Mucosa of stomach (tissue), 1 donor: ENCODE results near the gene MICAL3.

ENCODE experiments used
- H3K27me3 ChIP-seq: one replicate; pipeline ENCODE4 v1.7.0; 2013; ENCODE audit warnings: mild to moderate bottlenecking, low read length; ENCODE audit not compliant: control insufficient read depth, insufficient read depth
- H3K36me3 ChIP-seq: one replicate; pipeline ENCODE4 v1.7.0; 2013; ENCODE audit warnings: low read length; ENCODE audit not compliant: control insufficient read depth, insufficient read depth
- H3K4me1 ChIP-seq: one replicate; pipeline ENCODE4 v1.7.0; 2013; ENCODE audit warnings: mild to moderate bottlenecking, low read length; ENCODE audit not compliant: control insufficient read depth, insufficient read depth
- H3K4me3 ChIP-seq: one replicate; pipeline ENCODE4 v1.7.0; 2013; ENCODE audit warnings: low read length
- H3K9ac ChIP-seq: one replicate; pipeline ENCODE4 v1.7.0; 2013; ENCODE audit warnings: mild to moderate bottlenecking, low read length, moderate library complexity
- H3K9me3 ChIP-seq: one replicate; pipeline ENCODE4 v1.7.0; 2013; ENCODE audit warnings: mild to moderate bottlenecking, low read length, moderate library complexity; ENCODE audit not compliant: control insufficient read depth
- donor health status: Pancreatic carcinoma.

The MICAL3 gene

DNA sequence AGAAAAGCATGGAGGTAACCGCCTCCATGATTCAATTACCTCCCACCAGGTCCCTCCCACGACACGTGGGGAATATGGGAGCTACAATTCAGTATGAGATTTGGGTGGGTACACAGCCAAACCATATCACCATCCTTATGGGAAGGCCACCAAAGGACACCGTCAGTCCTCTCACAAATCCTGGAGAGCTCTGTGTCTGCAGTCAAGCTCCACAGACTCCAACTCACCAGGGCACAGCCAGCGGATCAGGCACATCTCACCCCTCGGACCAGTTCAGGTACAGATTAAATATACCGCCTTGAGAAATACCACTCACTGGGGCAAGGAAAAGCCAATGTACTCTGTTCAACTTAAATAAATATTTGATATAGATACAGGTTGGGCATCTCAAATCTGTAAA, 100.3 kb downstream of the MICAL3 start:
- H3K9me3 ChIP-seq: no peaks in the 10 kb centered on the region
- H3K4me1 ChIP-seq: peaks cover 27% of the 10 kb centered on the region
- H3K9ac ChIP-seq: no peak overlapping the region
- H3K27me3 ChIP-seq: no peaks in the 10 kb centered on the region
- no peak overlapping the region for H3K4me3 ChIP-seq
- no peaks in the 10 kb centered on the region for H3K36me3 ChIP-seq

DNA sequence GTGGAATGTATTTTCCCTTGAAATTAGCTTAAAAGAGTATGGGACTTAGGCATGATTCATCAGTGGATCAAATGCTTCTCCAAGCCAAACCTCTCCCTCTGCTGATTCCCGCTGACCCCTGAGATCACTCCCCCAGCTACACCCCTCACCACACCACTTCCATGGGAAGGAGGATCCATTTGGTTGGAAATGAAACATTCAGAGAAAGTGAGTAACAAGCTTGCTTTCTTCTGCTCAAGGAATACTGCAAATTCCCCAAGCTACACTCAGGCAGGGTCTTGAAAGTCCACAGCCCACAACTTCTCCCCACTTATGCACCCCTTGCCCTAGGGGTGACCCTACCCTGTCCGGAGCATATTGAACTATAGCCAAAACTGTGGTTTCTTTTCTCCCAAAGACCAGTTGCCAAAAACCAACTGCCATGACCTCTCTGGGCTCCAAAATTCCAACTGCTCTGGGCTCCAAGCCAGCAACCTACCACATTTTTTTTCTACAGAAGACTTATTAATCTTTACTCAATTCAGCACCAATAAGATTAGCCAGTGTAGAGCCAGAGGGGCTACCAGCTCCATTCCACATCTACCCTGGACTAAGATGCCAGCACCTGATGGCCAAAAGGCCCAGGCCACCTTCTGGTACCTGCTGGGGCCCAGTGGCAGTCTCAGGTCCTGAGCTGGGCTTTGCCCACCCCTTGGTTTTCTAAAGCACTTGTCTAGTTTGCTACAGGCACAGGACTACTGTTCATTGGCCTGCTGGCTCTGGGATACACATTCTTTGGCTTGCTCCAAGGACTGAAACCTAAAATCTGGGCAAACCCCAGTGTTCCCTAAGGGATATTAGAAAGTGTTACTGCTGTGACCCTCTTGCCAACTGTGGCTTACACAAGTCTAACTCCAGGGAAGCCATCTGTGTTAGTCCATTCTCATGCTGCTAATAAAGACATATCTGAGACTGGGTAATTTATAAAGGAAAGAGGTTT, 101.1 kb downstream of the MICAL3 start:
- H3K27me3 ChIP-seq: no peaks in the 10 kb centered on the region
- H3K4me3 ChIP-seq: no peak overlapping the region
- H3K9ac ChIP-seq: no peak overlapping the region
- no peaks in the 10 kb centered on the region for H3K36me3 ChIP-seq
- peaks cover 27% of the 10 kb centered on the region for H3K4me1 ChIP-seq
- H3K9me3 ChIP-seq: no peaks in the 10 kb centered on the region

DNA sequence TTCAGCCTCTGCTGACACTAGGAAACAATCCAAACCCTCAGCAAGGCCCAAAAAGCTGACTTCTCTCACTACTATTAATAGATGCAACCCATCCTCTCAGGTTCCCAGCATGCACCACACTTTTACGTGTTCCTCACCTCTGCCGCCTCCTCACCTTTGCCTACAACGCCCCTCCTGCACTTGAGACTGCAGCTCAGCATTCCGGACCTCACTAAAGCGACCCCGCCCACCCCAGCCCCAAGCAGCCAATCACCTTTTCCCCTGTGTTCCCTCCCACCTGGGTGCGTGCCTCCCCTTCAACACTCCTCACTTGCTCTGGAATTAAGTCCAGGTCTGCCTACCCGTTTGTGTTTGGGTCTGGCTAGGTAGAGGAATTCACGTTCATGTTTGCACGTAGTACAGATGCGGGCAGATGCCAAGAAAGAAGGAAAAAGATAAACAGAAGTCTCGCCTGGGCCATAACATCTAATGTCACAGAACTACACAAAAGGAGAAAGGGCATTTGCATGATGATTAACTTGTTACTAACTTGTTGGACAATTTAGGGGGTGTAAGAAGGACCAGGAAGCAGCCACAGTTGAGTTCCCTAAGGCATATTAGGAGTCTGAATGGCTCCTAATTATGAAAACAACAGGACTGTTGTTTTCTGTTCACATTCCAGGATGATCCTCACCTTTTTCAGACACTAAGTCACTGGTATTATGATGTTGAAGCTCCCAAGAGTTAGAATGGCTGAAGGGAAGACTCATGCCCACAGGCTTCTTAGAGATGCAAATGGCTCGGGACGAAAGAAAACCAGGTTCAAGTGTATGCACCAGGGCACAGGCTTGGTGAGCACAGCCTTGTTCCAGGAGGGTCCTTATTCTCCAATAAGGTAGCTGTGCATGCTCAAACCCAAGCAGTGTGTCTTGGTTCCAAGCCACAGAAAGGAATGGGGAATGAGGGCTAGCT, 102.2 kb downstream of the MICAL3 start:
- Histone ChIP-seq H3K36me3 (no peaks in the 10 kb centered on the region), H3K4me3 (no peak overlapping the region), H3K4me1 (peaks cover 35% of the 10 kb centered on the region), H3K9me3 (no peaks in the 10 kb centered on the region), H3K27me3 (no peaks in the 10 kb centered on the region), H3K9ac (no peak overlapping the region)

DNA sequence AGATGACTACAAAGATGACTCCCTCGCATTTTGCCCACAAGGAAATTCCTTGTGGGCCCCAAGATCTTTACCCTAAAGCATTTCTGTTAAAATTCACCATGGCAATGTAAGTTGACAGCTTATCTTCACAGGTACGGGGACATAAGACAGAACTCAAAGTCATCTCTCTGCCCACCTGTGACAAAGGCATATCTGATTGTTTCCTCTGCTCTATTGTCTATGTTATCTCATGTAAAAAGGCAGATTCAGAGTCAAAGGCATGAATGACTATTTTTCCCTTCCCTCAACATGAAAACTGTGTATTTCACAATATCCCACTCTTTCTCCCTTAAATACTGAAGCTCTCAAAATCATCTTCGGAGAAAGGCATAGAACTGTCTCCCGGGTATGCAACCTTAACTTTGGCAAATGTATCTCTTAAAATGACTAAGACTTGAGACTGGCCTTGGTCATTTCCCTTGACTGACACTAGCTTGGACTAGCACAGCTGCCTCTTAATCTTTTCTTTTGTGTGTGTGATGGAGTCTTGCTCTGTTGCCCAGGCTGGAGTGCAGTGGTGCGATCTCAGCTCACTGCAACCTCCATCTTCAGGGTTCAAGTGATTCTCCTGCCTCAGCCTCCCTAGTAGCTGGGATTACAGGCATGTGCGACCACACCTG, 103.2 kb downstream of the MICAL3 start:
- H3K4me1 ChIP-seq: peaks cover 35% of the 10 kb centered on the region
- no peak overlapping the region for H3K9ac ChIP-seq
- no peaks in the 10 kb centered on the region for H3K9me3 ChIP-seq
- no peaks in the 10 kb centered on the region for H3K27me3 ChIP-seq
- H3K4me3 ChIP-seq: no peak overlapping the region
- no peaks in the 10 kb centered on the region for H3K36me3 ChIP-seq

DNA sequence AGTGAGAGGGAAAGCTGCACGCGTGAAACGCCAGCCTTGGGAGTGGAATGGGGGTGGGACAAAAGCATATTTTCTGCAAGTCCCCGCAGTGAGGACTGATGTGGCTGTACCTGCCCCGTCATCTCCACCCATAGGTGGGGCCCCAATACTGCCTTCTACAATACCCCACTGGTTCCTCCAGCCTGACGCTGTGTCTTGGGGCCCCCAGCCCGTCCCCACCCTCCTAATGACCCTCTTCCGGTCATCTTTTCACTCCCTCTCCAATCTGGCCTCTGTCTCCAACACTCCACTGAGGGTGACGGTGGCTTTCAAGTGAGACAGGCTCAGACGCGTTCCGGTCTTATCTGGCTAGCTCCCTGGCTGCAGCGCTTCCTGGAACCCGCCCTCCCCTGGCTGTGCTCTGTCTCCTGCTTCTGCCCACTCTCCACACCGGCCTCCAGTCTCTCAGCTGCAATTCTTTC, 104.2 kb downstream of the MICAL3 start:
- H3K9me3 ChIP-seq: no peaks in the 10 kb centered on the region
- no peaks in the 10 kb centered on the region for H3K36me3 ChIP-seq
- H3K4me1 ChIP-seq: peaks cover 35% of the 10 kb centered on the region
- no peaks in the 10 kb centered on the region for H3K27me3 ChIP-seq
- H3K4me3 ChIP-seq: peak overlapping the region; percentile 2
- peak overlapping the region; percentile 14 for H3K9ac ChIP-seq

DNA sequence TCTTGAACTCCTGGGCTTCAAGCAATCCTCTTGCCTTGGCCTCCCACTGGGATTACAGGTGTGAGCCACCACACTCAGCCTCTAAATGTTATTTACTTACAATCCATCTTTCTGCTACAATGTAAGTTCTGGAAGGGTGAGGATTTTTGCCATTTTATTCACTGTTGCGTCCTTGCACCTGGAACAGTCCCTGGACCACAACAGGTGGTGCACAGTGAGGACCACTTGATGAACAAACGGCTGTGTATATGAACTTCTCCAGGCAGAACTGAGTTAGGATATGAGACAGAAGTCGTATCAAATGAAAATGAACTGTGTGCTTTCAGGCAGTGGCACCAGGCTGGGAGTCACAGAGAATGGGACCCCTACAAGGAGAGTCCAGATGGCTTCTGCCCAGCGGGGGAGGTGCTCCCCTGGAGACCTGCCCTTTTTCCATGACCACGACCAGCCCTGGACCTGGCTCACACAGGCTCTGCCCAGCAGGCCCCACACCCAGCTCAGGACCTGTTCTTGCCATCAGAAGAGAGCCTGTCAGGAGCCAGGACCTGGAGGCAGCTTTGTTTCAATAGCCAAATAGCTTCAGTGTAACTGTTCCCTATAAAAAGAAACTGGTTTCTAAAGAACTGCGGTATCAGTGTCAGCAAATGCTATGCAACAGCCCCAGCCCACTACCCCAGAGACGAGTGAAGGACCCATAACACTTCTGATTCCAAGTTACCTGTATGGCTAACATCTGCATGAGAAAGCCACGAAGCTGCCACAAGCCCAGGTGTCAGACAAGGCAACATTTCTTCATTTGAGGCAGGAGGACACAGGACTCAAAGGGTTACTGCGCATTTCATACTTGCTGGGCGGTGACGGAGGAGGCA, 104.9 kb downstream of the MICAL3 start:
- Histone ChIP-seq H3K4me3 (peak overlapping the region; percentile 2), H3K36me3 (no peaks in the 10 kb centered on the region), H3K9ac (peak overlapping the region; percentile 14), H3K4me1 (peaks cover 35% of the 10 kb centered on the region), H3K9me3 (no peaks in the 10 kb centered on the region), H3K27me3 (no peaks in the 10 kb centered on the region)

DNA sequence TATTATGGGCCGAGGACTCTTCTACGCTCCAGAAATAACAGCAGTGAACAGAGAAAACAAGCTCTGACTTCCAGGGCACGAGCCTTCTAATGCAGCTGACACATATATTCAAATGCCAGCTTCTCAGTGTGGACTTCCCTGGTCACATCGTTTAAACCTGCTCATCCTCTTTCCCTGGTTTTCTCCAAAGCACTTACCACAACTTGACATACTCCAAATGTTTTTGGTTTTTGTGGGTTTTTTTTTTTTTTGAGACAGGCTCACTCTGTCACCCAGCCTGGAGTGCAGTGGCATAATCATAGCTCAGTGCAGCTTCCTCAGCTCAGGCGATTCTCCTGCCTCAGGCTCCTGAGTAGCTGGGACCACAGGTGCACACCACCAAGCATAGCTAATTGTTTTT, 105.5 kb downstream of the MICAL3 start:
- Histone ChIP-seq H3K4me3 (no peak overlapping the region), H3K9me3 (no peaks in the 10 kb centered on the region), H3K27me3 (no peaks in the 10 kb centered on the region), H3K36me3 (no peaks in the 10 kb centered on the region), H3K9ac (no peak overlapping the region), H3K4me1 (peaks cover 39% of the 10 kb centered on the region)

DNA sequence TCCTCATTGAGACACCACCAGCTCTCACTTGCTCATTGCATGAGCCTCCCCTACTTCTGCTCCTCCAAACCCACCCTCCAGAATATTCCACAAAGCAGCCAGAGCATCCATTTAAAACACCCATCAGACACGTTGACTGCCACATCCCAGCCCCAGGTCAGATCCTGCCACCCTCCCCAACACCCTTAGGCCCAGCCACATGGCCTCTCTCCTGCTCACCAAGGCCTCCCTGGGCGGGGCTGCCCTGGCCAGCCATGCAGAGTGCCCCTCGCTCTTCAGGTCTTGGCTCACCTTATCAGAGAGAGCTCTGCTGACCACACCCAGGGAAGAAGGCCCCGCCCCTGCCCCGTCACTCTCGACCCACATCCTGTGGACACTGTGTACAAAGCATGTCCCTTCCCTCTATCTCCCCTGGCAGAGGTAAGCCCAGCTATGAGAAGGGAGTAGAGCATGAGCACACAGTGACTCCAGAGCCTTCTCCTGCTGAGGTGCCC, 106.8 kb downstream of the MICAL3 start:
- no peaks in the 10 kb centered on the region for H3K27me3 ChIP-seq
- no peaks in the 10 kb centered on the region for H3K36me3 ChIP-seq
- H3K4me3 ChIP-seq: no peak overlapping the region
- H3K9me3 ChIP-seq: no peaks in the 10 kb centered on the region
- H3K9ac ChIP-seq: no peak overlapping the region
- H3K4me1 ChIP-seq: peaks cover 30% of the 10 kb centered on the region

DNA sequence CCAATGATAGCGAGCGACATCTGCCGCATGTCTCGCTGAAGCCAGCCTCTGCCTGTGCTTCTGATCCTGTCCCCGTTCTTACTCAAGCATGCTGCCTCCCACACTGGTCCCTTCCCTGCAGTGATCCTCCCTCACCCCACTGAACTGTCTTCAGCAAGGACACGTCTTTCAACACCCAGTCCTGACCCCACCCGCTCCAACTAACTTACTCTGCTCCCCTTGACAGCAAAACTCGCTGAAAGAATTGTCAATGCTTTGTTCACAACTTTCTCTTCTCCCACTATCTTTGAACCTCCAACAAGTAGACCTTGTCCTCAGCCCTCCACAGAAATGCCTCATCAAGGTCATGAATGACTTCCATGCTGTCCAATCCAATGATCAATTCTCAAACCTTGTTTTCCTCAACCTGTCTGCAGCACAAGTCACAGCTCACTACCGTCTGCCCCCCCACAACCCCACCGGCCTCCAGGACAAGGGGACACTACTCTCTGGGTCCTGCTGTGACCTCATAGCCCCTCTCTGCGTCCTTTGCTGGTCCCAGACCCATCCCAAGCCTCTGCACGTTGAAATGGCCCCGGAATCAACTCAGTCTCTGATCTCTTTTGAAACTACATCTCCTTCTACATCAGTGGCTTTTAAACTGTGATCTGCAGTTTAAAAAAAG, 108.0 kb downstream of the MICAL3 start:
- no peak overlapping the region for H3K4me3 ChIP-seq
- H3K27me3 ChIP-seq: no peaks in the 10 kb centered on the region
- H3K36me3 ChIP-seq: no peaks in the 10 kb centered on the region
- H3K9ac ChIP-seq: no peak overlapping the region
- H3K4me1 ChIP-seq: peaks cover 26% of the 10 kb centered on the region
- no peaks in the 10 kb centered on the region for H3K9me3 ChIP-seq

DNA sequence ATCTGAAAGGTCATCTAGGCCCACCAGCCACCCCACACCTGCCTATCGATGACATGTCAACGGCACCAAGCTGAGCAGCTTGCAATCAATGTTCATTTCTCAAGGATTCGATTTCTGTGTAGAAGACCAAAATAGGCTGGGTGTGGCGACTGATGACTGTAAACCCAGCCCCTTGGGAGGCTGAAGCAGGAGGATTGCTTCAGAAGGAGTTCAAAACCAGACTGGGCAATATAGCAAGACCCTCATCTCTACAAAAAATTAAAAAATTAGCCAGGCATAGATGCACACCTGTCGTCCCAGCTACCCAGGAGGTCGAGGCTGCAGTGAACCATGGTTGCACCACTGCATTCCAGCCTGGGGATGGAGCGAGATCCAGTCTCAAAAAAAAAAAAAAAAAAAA, 108.7 kb downstream of the MICAL3 start:
- no peaks in the 10 kb centered on the region for H3K9me3 ChIP-seq
- H3K4me1 ChIP-seq: peaks cover 27% of the 10 kb centered on the region
- no peak overlapping the region for H3K9ac ChIP-seq
- no peak overlapping the region for H3K4me3 ChIP-seq
- H3K36me3 ChIP-seq: no peaks in the 10 kb centered on the region
- H3K27me3 ChIP-seq: no peaks in the 10 kb centered on the region
